Measurements from ENCODE around the gene EEF1E1. TPM values are rescaled to one million over a fixed set of nuclear protein-coding genes. Genes with fewer than 3 reads are reported as not detected.

The EEF1E1 gene
- total RNA-seq, 2 donors from 2014 or later, result 18.9 to 25.4 TPM

GRCh38 chr6:8085053-8085511 is 17.3 kb downstream of the EEF1E1 start:
- Histone ChIP-seq H3K27me3 (no peaks in the 10 kb centered on the region), H3K27ac (peak overlapping the region in 3 of 4 donors; percentile 38 to 60 (median 43)), H3K9me3 (no peaks in the 10 kb centered on the region), H3K4me3 (no peak overlapping the region), H3K36me3 (replicated peaks in 1 of 2; ENCODE audit: insufficient read depth in 1 of 2, low read depth in 2 of 2) (peaks cover 8 to 11% of the 10 kb centered on the region in 2 donors), H3K4me1 (peaks cover 47% of the 10 kb centered on the region)
- ATAC-seq, result peak; percentile 73
- DNase-seq, result peak; percentile 51 to 66 (median 56)
- TF ChIP-seq CTCF (IDR thresholded peaks at IDR 0.05) (no peak), POLR2A (IDR thresholded peaks at IDR 0.05) (no peak)
- 27 to 36% methylated on average over 2 of the region's 2 CpGs for WGBS, 2 donors
- intact Hi-C loops (cut with DNase I), result no loop called here

- no peak for TF ChIP-seq CTCF (IDR thresholded peaks at IDR 0.05)
- no peak for TF ChIP-seq POLR2A (IDR thresholded peaks at IDR 0.05)
- peak overlapping the region in 3 of 4 donors; percentile 38 to 60 (median 43) for H3K27ac ChIP-seq
- WGBS, 2 donors, result 72 to 87% methylated on average over 4 of the region's 4 CpGs
Measured at GRCh38 chr6:8084586-8084985, 17.8 kb downstream of the EEF1E1 start.

DNA sequence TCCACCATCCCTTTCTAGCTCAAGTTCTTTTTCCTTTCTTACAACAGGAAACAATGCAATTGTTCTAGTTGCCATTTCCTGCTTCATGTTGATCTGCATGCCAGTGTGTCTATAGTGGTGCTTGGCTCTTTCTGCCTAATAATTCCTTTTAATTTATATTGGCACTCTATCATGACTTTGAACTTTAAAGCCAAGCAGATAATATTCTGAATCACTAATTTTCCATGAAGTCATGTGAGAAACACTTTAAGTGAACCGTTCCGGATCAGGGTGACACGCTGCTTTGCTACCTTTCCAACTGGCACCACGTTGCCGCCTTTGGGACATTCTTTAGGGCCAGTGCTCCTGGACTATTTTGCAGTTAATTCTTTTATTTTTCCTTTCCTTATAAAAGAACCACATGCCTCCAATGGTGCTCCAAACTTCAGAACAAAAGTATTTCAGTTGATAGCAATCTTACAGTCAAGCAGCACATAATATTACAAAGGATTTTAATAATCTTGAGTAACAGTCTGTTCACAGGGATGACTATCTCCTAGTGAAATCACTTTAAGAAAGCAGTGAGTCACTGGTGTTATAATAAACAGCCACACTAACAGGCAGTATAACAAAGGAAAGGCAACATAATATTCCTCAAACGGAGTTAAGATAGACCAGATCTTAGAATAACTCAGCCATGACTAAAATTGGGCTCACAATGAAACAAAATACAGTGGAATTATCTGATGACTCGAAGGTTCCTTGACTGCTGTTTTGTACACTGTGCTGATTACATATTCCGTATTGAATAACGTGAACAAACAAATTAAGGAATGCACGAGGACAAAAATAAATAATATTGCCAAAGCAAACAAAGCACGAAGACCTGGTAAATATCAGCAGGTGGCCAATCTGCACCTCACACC is 19.1 kb downstream of the EEF1E1 start:
- Histone ChIP-seq H3K4me3 (no peak overlapping the region), H3K4me1 (peaks cover 54% of the 10 kb centered on the region), H3K27me3 (no peaks in the 10 kb centered on the region), H3K27ac (peak overlapping the region; percentile 34 to 79 (median 55)), H3K9me3 (no peaks in the 10 kb centered on the region), H3K36me3 (replicated peaks in 1 of 2; ENCODE audit: insufficient read depth in 1 of 2, low read depth in 2 of 2) (peaks cover 0 to 2% of the 10 kb centered on the region in 2 donors)
- no peak for TF ChIP-seq POLR2A (IDR thresholded peaks at IDR 0.05)
- no peak for TF ChIP-seq CTCF (IDR thresholded peaks at IDR 0.05)
- intact Hi-C loops (cut with DNase I), result no loop called here
- WGBS, 2 donors, result 15 to 31% methylated on average over 11 of the region's 11 CpGs
- DNase-seq (peak; percentile 35 to 54 (median 46)), ATAC-seq (peak; percentile 68)

More at GRCh38 chr6:8084586-8084985, 17.8 kb downstream of the EEF1E1 start:
- H3K9me3 ChIP-seq, result no peaks in the 10 kb centered on the region
- intact Hi-C loops (cut with DNase I), result no loop called here
- peaks cover 52% of the 10 kb centered on the region for H3K4me1 ChIP-seq
- peaks cover 8 to 11% of the 10 kb centered on the region in 2 donors for H3K36me3 ChIP-seq (replicated peaks in 1 of 2; ENCODE audit: insufficient read depth in 1 of 2, low read depth in 2 of 2)
- no peak overlapping the region for H3K4me3 ChIP-seq
- DNase-seq (no peak), ATAC-seq (no peak)
- no peaks in the 10 kb centered on the region for H3K27me3 ChIP-seq

DNA sequence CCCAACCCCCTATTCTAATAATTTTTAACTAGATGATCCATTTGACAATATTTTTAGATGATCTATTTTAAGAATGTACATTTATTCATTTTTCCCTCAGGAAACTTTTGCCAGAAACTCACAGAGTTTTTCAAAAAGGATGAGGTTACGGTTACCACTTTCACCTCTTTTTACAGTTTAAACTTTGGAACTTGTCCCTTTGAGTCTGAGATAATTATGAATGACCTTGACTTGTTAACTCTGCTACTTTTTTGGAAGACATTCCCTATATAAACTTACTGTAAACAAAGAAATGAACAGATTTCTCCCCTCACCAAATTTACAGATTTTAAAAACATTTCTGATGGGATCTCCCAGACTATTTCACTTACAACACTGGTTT is 19.8 kb downstream of the EEF1E1 start:
- WGBS, 2 donors, result 59 to 72% methylated on average over 1 of the region's 1 CpG
- ATAC-seq, result no peak
- Histone ChIP-seq H3K9me3 (no peaks in the 10 kb centered on the region), H3K27me3 (no peaks in the 10 kb centered on the region), H3K4me3 (no peak overlapping the region), H3K27ac (peak overlapping the region; percentile 25 to 79 (median 55)), H3K4me1 (peaks cover 54% of the 10 kb centered on the region), H3K36me3 (replicated peaks in 1 of 2; ENCODE audit: insufficient read depth in 1 of 2, low read depth in 2 of 2) (peaks cover 0 to under 1% of the 10 kb centered on the region in 2 donors)
- intact Hi-C loops (cut with DNase I), result no loop called here
- no peak for DNase-seq
- TF ChIP-seq POLR2A (IDR thresholded peaks at IDR 0.05), result no peak
- no peak for TF ChIP-seq CTCF (IDR thresholded peaks at IDR 0.05)

All from body of pancreas (tissue), 4 donors.